ENCODE measurements around the gene GRIN2C. TPM values are rescaled to one million over a fixed set of nuclear protein-coding genes. Genes with fewer than 3 reads are reported as not detected.

Gene GRIN2C
- total RNA-seq, 1 experiment from 2014 or later: 0.02 TPM

GRCh38 chr17:74821655-74822334 lies 37.9 kb downstream of the GRIN2C start:
- DNase-seq (ENCODE audit: low read depth): no peak

- DNase-seq (ENCODE audit: low read depth): no peak
Observed at GRCh38 chr17:74819801-74820436, 39.8 kb downstream of the GRIN2C start.

GRCh38 chr17:74818291-74818938 lies 41.3 kb downstream of the GRIN2C start:
- no peak for DNase-seq (ENCODE audit: low read depth)

- DNase-seq (ENCODE audit: low read depth): no peak
Observed at GRCh38 chr17:74816905-74817620, 42.6 kb downstream of the GRIN2C start.

GRCh38 chr17:74815550-74816370 lies 43.9 kb downstream of the GRIN2C start:
- DNase-seq (ENCODE audit: low read depth): no peak

GRCh38 chr17:74815067-74815466 lies 44.6 kb downstream of the GRIN2C start:
- DNase-seq (ENCODE audit: low read depth): no peak

GRCh38 chr17:74814453-74814852 lies 45.2 kb downstream of the GRIN2C start:
- DNase-seq (ENCODE audit: low read depth): no peak

- DNase-seq (ENCODE audit: low read depth): no peak
Observed at GRCh38 chr17:74812109-74813009, 47.3 kb downstream of the GRIN2C start.

GRCh38 chr17:74810699-74811485 lies 48.8 kb downstream of the GRIN2C start:
- no peak for DNase-seq (ENCODE audit: low read depth)

GRCh38 chr17:74808714-74809430 lies 50.8 kb downstream of the GRIN2C start:
- DNase-seq (ENCODE audit: low read depth): no peak

- no peak for DNase-seq (ENCODE audit: low read depth)
Observed at GRCh38 chr17:74807925-74808324, 51.8 kb downstream of the GRIN2C start.

GRCh38 chr17:74807441-74807840 lies 52.2 kb downstream of the GRIN2C start:
- no peak for DNase-seq (ENCODE audit: low read depth)

- no peak for DNase-seq (ENCODE audit: low read depth)
Observed at GRCh38 chr17:74806334-74806733, 53.4 kb downstream of the GRIN2C start.

- DNase-seq (ENCODE audit: low read depth): no peak
Observed at GRCh38 chr17:74805591-74805991, 54.1 kb downstream of the GRIN2C start.

GRCh38 chr17:74804683-74805082 lies 55.0 kb downstream of the GRIN2C start:
- DNase-seq (ENCODE audit: low read depth): no peak

- DNase-seq (ENCODE audit: low read depth): no peak
Observed at GRCh38 chr17:74803971-74804370, 55.7 kb downstream of the GRIN2C start.

- no peak for DNase-seq (ENCODE audit: low read depth)
Observed at GRCh38 chr17:74803388-74803930, 56.2 kb downstream of the GRIN2C start.

- no peak for DNase-seq (ENCODE audit: low read depth)
Observed at GRCh38 chr17:74801896-74802295, 57.8 kb downstream of the GRIN2C start.

GRCh38 chr17:74800531-74800930 lies 59.2 kb downstream of the GRIN2C start:
- DNase-seq (ENCODE audit: low read depth): no peak

Data from M059J (cell line).